Measurements from ENCODE around the gene JMY.

JMY gene, protein sequence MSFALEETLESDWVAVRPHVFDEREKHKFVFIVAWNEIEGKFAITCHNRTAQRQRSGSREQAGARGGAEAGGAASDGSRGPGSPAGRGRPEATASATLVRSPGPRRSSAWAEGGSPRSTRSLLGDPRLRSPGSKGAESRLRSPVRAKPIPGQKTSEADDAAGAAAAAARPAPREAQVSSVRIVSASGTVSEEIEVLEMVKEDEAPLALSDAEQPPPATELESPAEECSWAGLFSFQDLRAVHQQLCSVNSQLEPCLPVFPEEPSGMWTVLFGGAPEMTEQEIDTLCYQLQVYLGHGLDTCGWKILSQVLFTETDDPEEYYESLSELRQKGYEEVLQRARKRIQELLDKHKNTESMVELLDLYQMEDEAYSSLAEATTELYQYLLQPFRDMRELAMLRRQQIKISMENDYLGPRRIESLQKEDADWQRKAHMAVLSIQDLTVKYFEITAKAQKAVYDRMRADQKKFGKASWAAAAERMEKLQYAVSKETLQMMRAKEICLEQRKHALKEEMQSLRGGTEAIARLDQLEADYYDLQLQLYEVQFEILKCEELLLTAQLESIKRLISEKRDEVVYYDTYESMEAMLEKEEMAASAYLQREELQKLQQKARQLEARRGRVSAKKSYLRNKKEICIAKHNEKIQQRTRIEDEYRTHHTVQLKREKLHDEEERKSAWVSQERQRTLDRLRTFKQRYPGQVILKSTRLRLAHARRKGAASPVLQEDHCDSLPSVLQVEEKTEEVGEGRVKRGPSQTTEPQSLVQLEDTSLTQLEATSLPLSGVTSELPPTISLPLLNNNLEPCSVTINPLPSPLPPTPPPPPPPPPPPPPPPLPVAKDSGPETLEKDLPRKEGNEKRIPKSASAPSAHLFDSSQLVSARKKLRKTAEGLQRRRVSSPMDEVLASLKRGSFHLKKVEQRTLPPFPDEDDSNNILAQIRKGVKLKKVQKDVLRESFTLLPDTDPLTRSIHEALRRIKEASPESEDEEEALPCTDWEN

DNA sequence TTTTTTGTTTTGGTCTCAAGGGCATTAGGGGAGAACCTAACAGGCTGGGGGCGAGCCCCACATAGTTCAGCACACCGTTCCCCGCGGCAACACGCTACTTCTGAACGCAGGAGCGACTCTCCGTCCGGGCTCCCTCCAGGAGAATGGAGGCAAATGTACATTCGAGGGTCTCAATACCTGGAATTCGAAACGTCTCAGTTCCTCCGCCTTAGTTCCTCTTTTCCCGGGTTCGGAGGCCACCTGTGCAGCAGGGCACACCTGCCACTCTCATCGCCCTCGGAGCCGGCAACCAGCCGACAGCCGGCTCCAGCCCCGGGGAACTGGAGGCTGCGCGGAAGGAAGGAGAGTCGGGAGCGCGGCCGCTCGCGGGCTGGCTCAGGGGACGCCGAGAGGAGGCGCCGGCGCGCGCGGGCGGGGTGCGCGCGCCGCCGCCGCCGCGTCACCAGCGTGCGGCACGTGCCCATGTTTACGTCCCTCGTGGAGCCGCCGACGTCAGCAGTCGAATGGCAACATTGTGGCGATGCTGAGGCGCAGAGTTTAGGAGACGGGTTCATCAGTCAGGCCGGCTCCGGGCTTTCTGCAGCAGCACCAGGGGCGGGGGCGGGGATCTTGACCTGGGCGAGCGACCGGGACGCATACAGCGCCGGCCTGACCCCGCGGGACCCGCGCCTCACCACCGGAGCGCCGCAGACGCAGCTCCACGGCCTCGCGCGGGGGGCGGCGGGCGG lies at the start of gene JMY:
JMY (plus strand) TSS at position 498 of the 728 bp plus-strand sequence. CDS start 520 bp downstream, outside the sequence.
- DNase-seq (ENCODE audit: low spot score) = peak; percentile 87

DNA sequence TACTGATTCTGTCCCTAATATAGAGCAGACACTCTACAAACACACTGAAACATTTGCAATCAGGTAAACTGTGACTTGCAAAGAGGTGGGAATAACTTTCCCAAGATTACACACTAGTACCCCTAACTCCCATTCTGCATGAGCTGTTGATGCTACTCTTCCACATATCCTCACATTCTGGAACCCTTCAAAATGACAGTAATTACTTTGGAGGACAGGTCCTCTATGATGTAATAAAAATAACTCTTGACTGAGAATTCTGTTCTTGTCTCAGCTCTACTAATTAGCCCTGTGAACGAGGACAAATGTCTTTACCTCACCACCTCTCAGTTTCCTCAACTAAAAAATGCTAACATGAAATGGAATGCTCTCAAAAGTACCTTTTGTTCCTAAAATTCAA lies 49.5 kb upstream of the JMY start:
- DNase-seq (ENCODE audit: low spot score) = no peak

DNA sequence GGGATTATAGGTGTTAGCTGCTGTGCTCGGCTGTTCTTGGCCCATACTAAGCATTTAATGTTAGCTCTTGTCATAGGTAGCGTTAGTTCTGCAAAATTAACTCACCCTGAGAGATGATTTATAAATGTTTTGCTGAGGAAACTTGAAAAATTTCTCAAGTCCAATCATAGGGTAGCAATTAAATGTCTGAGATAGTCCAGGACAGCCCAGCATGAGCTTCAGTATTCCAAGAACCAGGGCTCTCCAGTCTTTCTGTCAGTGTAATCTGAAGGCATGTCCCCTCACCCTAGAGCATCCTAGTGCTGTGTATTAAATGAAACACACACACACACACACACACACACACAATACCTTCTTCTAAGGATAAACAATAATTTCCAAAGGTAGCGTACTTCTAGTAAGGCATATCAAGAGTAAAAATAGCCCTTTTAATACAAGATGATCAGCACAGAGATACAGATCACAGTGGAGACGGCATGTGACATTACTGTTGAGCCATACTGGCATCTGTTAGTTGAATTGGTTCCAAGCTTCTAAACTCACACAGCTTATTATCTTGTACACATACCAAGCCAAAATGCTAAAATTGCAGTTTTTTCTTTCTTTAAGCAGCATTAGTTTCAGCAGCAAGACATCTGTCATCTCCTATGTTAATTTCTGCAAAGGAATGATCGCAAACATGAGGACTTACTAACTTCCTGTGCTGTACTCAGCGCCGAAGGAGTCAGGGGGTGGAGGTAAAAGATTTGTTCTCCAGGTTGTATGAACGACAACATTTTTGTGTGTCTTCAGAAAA lies 46.3 kb upstream of the JMY start:
- no peak for DNase-seq (ENCODE audit: low spot score)

DNA sequence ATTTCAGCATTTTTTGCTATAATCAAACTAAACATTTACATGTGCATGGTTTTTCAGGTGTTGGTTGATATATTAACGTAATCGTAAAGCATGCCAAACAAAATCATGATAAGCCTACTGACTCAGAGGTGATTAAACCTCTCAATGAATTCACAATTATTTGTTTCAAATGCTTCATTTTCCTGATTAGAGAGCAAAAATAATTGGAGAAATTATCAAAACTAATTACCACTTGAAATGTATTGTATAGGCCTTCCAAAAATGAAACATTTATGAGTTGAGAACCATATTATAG lies 45.7 kb upstream of the JMY start:
- no peak for DNase-seq (ENCODE audit: low spot score)

DNA sequence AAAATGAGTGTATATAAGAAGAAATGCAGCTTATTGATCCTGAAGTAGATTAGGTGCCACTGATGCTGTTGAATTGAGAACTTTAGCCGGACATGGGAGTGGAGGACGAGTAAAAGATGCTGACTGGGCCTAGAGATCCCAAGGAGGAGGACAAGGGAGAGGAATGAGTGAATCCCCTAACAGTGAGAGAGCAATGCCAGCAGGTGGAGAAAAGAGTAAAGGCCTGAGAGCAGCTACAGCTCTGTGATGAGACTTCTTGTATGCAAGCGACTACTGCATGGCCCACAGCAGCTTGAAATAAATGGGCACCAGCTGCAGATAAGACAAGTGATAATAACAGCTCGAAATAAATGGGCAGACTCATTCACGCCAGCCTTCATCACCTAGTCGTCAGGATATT lies 44.5 kb upstream of the JMY start:
- no peak for DNase-seq (ENCODE audit: low spot score)

DNA sequence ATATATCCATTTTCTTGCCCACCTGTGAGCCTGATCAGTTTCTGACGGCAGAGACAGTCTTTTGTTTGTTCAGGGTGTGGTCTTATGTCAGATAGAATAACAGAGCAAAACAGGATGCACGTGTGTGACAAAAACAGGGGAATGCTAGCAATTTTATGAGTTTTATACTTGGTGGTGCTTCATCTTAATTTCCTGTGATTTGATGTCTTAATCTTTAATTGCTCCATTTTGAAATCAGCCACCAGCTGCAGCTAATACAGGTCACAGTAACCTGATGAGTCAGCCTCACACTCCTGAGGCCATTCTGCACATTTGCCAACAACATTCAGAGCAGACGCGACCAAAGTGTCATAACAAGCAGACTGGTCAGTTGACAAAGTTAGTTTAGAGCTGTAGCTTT lies 42.3 kb upstream of the JMY start:
- DNase-seq (ENCODE audit: low spot score) = no peak

DNA sequence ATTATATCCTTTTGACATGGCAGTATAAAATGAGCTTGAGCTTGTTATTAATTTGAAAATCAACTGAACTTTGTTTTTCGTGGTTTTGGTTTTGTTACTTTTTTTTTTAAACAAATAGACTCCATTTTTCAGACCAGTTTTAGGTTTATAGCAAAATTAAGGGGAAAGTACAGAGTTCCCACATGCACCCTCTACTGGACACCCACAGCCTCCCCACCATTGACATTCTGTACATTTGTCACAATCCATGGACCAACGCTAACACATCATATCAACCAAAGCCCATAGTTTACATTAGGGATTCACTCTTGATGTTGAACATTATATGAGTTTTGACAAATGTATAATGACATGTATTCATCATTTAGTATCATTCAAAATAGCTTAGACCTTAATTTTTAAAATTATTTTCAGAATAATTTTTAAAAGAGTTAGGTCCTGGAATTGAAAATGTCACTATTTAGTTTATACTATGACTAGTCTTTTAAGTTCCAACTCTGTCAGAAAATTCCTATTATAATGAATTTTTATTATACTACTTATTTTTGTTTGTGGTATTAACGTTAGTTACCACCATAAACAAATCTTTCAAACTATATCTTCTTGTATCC lies 35.3 kb upstream of the JMY start:
- DNase-seq (ENCODE audit: low spot score) = no peak

DNA sequence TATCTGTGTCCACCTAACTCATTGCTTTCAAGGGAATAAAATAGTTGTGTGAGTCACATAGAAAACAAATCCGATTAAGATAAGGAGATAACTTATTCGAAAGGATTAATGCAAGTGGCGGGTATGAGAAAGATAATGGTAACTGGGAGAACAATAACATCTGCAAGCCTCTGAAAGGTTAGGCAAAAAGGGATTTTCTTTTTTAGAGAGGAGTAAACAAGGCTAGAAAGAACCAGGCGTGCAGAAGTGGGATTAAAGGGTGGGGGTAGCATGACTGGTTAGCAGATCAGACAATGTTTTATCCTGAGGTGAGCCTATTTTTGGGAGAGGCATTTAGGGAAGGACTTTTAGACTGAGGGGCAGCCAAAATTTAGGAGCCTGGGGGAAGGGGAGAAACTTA lies 34.7 kb upstream of the JMY start:
- DNase-seq (ENCODE audit: low spot score) = no peak

DNA sequence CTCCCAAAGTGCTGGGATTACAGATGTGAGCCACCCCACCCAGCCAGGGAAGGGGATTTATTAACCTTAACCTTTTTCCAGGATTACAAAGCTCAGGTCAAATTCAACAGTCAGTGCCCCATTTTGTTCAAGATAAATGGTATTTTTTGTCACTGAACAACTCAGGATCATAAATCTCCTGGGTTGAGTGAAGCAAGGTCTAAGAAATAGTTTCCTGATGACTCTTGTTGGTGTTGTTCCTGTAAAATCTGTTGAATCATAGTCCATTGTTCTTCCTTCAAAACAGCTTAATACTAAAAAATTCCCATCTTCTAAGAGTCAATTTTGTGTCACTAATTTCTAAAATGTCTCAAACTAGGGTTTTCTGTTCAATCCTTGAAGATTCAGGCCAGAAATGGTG lies 33.9 kb upstream of the JMY start:
- DNase-seq (ENCODE audit: low spot score) = no peak

DNA sequence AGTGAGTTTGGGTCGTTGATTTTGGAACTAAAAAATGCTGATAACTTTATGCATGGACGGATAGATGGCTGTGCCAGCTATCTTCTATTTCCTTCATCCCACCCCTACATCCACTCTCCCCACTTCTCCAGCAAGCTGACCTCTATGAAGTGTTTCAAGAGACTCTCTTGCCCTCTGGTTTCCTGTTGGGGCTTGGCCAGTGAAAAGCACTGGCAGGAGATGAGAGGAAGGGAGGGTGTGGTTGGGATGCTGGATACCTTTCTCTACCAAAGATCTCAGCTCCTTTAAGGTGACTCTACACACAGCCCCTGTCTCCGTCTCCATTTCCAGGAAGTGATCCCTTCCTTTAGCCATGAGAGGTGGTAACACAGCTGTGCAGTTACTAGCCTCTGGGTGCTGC lies 30.0 kb upstream of the JMY start:
- DNase-seq (ENCODE audit: low spot score) = no peak

DNA sequence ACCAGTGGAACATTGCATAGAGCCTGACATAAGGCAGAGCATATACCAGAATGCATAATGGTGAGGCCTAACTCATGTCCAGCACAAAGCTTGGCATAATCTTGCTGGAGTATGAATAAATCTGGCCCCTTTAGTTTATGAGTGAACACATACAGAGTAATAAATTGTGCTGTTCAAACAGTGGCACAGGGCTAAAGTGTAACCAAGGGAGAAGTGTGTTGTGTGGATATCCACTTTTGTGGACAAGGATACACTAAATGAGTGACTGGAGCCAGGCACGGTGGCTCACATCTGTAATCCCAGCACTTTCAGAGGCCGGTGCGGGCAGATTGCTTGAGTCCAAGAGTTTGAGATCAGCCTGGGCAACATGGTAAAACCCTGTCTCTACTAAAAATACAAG lies 29.4 kb upstream of the JMY start:
- no peak for DNase-seq (ENCODE audit: low spot score)

DNA sequence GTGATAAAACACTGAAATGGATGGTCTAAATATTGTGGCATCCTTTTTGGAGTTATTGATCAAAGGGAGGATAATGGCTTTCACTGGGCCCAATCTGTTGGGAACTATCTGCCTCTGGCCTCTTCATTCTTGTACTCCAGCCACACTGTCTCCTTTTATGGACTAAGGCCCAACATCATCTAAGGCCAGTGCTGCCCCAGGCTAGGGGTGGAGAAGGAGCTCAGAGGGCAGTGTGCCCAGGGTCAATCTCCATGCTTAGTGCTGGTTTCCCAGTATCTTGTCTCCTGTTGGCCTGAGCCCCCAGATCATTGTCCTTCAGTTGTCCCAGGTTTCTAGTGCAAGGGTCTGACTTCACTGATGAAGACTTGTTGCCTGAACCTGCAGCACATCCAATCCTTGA lies 26.4 kb upstream of the JMY start:
- DNase-seq (ENCODE audit: low spot score) = no peak

DNA sequence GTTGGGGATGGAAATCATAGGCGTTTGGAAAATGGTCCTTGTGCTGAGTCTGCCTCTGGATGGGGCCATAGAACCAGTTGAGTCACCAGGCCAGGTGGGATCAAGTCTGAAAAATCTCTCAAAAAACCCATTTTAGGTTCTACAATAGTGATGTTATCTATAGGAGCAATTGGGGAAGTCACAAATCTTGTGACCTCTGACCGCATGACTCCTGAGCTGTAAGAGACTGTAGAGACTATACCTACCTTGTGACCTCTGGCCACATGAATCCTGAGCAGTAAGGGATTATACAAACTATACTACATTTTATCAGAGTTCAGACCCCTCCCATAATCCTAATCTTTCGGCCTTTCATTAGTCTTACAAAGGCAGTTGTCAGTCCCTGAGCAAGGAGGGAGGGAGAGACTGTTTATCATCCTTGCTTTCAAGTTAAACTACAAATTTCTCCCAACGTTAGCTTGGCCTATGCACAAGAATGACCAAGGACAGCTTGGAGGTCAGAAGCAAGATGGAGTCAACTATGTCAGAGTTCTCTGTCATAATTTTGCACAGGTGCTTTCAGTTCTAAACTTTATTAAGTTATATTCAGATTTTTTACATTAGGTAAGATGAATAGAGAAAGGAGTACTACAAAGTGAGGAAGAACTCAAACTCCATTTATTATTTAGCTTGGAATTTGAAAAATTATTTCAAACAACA lies 11.5 kb upstream of the JMY start:
- DNase-seq (ENCODE audit: low spot score) = no peak

DNA sequence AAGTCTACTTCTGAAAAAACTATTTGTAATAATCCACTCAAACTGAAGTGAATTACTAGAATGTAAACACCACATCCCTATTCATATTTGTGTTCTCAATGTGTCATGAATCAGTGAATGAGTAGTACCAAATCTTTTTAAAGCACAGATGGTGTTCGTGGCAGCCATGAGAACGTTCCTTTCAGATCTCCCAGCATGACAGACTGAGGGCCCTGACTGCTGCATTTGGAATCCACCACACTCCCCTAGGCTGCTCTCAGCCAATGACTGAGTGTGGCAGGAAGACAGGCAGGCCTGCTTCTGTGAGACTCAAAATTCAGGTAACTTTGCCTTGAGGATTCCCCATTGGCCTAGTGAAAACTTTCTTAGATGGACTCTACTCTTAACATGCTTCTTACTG lies 10.9 kb upstream of the JMY start:
- no peak for DNase-seq (ENCODE audit: low spot score)

DNA sequence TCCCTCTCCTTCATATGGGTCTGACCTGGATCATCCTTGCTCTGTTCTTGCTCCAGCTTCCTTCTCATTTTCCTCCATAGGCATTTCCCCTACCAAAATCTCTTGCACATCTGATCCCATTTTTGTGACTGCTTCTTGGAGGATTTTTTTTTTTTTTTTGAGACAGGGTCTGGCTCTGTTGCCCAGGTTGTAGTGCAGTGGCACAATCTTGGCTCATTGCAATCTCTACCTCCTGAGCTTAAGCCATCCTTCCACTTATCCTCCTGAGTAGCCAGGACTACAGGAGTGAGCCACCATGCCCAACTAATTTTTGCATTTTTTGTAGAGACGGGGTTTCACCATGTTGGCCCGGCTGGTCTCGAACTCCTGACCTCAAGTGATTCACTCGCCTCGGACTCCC lies 10.5 kb upstream of the JMY start:
- DNase-seq (ENCODE audit: low spot score) = no peak

DNA sequence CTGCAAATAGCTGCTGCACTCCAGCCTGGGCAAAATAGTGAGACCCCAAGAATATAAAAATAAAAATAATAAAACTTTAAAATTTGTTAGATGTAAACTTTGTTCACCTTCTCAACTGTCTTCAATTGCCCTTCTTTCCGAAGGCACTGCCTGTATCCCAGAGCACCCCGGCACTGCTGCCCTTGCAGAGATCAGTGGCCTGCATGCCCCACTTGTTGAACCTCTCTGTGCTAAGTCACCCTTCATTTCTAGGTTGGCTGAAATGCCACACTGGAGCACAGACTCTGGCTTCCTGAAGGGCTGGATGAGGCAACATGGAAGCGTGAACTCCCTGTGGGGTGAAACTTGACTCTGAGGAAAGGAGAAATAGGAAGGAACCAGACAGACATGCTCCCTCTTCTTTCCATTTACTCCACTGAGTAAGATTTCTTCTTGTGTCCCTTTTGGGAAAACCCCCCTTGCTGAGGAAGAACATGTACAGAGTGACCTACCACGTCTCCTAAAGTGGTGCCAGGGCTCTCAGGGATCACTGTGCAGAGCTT lies 8.4 kb upstream of the JMY start:
- DNase-seq (ENCODE audit: low spot score) = no peak

DNA sequence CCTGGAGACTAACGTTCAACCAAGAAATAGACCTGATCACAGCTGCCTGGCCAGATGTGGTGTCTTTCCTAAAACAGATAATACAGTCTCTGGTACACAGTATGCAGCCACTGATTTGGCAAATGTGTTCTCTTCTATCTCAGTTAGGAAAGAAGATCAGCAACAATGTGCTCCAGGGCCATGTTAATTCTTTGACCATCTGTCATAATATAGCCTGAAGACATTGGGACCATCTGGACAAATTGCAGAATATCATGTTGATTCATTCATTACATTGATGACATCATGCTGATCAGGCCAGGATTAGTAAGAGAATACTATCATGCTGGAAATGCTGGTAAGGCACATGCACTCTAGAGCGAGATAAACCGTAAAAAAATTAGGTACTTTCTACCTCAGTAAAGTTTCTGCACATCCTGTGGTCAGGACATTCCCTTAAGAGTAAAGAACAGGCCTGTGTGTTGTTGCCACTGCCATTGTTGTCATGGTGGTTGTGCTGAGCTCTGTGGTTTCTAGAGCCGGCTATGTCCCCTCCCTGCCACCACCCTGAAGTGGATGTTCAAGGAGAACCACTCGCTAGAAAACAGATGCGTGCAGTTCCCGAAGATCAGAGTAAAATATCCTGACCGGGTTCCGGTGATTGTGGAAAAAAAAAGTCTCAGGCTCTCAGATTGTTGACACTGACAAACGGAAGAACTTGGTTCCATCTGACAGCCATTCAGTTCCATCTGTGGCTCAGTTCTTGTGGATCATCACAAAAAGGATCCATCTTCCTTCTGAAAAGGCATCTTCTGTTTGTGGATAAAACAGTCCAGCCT lies 6.4 kb upstream of the JMY start:
- DNase-seq (ENCODE audit: low spot score) = no peak

DNA sequence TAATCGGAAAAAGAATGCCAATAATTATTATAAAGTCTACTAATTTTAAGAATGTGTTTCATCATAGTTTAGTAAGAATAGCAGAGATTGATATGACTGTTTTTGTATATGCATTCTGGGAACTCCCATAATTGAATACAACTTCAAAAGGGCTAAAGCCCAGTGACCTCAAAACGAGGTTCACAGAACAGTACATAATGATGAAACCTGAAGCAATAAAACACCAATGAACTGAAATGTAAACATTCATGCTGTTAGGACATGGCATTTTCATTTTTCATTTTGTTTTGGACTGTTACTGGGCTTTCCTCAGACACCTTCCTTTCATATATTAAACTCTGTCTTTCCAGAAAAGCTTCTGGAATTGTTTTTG lies 684 bp upstream of the JMY start:
- DNase-seq (ENCODE audit: low spot score) = peak; percentile 55

DNA sequence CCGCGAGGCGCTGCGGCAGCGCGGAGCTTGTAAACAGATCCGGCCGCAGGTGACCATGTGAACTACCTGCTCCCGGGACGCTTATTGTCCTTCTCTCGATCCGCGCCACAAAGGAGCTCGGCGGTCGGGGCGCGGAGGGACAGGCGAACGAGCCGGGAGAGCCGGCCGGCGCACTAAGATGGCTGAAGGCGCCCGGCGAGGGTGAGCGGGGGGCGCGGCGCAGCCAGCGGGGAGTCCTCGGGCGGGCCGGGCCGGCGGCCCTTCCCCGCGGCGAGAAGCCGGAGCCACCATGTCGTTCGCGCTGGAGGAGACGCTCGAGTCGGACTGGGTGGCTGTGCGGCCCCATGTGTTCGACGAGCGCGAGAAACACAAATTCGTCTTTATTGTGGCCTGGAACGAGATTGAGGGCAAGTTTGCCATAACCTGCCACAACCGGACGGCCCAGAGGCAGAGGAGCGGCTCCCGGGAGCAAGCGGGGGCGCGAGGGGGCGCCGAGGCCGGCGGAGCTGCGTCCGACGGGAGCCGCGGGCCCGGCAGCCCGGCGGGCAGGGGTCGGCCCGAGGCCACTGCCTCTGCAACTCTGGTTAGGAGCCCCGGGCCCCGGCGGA lies 535 bp downstream of the JMY start:
- DNase-seq (ENCODE audit: low spot score) = peak; percentile 33
